Dermis blood vessel endothelial cell (primary cell): Measurements from ENCODE around the gene GPR42. TPM values are rescaled to one million over a fixed set of nuclear protein-coding genes. Genes with fewer than 3 reads are reported as not detected.
A peak's percentile ranks its signal among the peaks of the same experiment; 100 is the strongest.

Source experiments
- DNase-seq: peaks from one replicate; pipeline ENCODE4 v3.0.0; 2010
- total RNA-seq: library from RNA; depleted of rRNA; stranded (reverse); fragments of >200 nt; gene quantifications from 2 replicates; pipeline ENCODE4 v1.2.3, GENCODE V29; 2014

The GPR42 gene, protein sequence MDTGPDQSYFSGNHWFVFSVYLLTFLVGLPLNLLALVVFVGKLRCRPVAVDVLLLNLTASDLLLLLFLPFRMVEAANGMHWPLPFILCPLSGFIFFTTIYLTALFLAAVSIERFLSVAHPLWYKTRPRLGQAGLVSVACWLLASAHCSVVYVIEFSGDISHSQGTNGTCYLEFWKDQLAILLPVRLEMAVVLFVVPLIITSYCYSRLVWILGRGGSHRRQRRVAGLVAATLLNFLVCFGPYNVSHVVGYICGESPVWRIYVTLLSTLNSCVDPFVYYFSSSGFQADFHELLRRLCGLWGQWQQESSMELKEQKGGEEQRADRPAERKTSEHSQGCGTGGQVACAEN
- not detected in 2 replicates for total RNA-seq

- no peak for DNase-seq
Measured at GRCh38 chr19:35370722-35371121, at the start of gene GPR42. Gene GPR42, plus strand, starts transcription at chr19:35371068. Its CDS starts 292 bp downstream, at chr19:35371360.

- DNase-seq, result no peak
Measured at GRCh38 chr19:35321291-35321690, 49.6 kb upstream of the GPR42 start.

DNA sequence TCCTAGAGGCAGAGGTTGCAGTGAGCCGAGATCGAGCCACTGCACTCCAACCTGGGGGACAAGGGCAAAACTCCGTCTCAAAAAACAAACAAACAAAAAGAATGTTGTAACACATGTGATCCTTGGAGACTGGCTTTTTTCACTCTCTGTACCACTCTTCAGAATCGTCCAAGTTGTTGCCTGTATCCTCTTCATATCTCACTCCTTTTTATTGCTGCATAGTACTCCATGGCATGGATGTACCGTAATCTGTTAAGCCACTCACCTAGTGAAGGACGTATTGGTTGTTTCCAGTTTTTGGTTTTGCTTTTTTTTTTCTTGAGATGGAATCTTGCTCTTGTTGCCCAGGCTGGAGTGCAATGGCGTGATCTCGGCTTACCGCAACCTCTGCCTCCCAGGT lies 48.9 kb upstream of the GPR42 start:
- DNase-seq, result no peak

DNA sequence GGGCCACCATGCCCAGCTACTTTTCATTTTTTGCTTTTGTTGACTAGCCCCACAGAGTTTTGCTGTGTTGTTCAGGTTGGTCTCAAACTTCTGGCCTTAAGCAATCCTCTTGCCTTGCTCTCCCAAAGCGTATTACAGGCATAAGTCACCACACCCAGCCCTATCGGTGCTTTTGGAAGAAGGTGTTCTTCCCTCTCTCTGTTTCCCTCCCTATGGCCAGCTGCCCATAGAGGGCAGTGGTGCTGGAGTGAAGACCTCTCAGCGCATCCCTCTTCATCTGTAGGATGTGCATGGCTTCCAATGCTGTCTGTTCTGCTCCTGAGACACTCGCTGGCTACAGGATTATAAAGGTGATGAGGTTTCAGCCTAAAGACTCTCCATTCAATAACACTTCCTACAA lies 43.2 kb upstream of the GPR42 start:
- no peak for DNase-seq

GRCh38 chr19:35328851-35329285 lies 42.0 kb upstream of the GPR42 start, which contains the start of gene CD22:
Gene CD22, plus strand, starts transcription at chr19:35329187. Its CDS starts 2,854 bp downstream, at chr19:35332041.
- no peak for DNase-seq

DNA sequence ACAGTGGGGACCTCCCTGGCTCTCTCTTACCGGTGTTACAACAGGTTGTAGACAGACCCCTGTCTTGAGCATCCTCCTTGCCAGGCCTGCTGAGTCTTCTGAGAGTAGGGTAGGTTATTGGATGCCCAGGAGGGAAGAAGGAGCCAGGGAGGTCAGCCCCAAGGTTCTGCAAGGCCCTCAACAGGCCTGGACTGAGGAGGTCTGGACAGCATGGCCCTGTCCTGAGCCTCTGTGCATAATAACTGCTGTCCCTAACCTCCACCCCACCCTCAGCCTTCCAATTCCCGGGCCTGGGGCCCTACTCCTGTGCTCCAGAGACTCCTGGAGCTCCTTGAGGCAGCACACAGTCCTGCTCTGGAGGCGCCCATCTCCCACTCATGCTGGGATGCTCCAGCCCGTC lies 41.5 kb upstream of the GPR42 start:
- DNase-seq, result no peak

GRCh38 chr19:35330475-35330874 lies 40.4 kb upstream of the GPR42 start:
- DNase-seq, result no peak

- no peak for DNase-seq
Measured at GRCh38 chr19:35331551-35332214, 39.2 kb upstream of the GPR42 start.

- peak; percentile 10 for DNase-seq
Measured at GRCh38 chr19:35332817-35333216, 38.1 kb upstream of the GPR42 start.

- no peak for DNase-seq
Measured at GRCh38 chr19:35334144-35334753, 36.6 kb upstream of the GPR42 start.

DNA sequence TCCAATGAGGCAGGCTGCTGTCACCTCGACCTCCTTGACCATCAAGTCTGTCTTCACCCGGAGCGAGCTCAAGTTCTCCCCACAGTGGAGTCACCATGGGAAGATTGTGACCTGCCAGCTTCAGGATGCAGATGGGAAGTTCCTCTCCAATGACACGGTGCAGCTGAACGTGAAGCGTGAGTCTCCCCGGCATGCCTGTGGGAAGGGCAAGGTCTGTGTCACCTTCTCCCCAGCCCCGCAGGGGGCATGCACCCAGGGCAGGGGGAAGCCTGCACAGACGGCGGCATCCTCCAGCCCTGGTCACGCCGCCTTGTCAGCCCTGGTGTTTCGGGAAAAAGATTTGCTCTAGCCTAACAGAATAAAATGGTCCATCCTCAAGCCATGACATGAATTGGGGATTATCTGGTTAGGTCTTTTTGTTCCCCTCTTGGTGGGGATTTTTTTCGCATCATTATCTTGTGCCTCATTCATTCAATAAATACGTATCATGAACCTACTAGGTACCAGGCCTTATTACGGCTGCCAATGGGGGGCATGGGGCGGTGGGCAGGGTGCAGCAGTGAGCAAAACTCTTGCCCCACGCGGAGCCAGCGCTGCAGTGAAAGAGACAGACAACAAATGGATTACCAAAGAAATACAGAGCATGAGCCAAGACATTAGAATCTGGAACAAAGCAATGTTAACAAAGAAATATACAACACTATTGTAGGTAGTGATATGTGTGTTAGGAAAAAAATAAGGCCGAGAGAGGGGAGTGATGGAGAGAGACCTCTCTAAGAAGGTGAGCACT lies 34.5 kb upstream of the GPR42 start:
- DNase-seq, result no peak

GRCh38 chr19:35337097-35337983 lies 33.5 kb upstream of the GPR42 start:
- no peak for DNase-seq

- DNase-seq, result no peak
Measured at GRCh38 chr19:35337984-35338296, 32.9 kb upstream of the GPR42 start.

GRCh38 chr19:35340431-35340830 lies 30.4 kb upstream of the GPR42 start:
- no peak for DNase-seq

DNA sequence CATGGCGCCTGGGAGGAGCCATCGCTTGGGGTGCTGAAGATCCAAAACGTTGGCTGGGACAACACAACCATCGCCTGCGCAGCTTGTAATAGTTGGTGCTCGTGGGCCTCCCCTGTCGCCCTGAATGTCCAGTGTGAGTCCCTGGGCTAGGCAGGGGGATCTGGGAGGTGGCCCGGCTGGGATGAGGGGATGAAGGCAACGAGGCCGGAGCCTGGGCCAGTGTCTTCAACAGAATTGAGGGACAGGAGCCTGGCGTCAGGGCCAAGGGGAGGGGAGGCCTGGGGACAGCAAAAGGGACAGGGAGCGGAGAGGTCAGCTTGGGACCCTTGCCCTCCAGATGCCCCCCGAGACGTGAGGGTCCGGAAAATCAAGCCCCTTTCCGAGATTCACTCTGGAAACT lies 29.9 kb upstream of the GPR42 start:
- DNase-seq, result no peak

DNA sequence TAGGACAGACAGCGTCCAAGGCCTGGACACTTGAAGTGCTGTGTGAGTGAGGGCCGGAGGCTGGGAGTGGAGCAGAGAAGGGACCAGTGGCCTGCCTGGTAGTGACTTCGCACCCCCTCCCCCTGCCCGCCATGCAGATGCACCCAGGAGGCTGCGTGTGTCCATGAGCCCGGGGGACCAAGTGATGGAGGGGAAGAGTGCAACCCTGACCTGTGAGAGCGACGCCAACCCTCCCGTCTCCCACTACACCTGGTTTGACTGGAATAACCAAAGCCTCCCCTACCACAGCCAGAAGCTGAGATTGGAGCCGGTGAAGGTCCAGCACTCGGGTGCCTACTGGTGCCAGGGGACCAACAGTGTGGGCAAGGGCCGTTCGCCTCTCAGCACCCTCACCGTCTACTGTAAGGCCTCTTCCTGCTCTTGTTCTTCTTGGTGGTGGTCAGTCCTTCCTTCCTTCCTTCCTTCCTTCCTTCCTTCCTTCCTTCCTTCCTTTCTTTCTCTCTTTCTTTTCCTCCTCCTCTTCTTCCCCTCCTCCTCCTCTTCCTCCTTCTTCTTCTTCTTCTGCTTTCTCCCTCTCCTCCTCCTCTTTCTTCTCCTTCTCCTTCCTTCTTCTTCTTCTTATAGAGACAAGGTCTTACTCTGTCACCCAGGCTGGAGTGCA lies 29.2 kb upstream of the GPR42 start:
- no peak for DNase-seq

- DNase-seq, result no peak
Measured at GRCh38 chr19:35342430-35342829, 28.4 kb upstream of the GPR42 start.

DNA sequence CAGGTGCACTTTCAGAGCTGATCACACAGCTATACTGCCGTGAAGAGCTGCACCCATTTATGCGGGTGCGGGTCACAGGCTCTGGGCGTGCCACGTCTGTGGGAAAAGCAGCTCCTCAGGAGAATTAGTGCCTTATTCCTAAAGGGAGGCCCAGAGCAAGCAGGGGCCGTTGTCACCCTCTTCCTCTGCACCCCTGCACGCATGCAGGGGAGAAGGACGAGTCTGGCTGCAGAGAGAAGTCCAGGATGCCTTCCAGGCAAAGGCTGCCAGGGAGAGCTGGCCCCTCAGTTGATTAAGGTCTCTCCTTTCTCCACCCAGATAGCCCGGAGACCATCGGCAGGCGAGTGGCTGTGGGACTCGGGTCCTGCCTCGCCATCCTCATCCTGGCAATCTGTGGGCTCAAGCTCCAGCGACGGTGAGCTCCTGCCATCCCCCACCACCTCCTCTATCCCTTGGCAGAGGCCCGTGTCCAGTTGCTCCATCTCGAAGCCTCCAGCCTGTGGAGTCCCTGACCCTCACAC lies 26.3 kb upstream of the GPR42 start:
- no peak for DNase-seq

- DNase-seq, result no peak
Measured at GRCh38 chr19:35345671-35346111, 25.2 kb upstream of the GPR42 start.

DNA sequence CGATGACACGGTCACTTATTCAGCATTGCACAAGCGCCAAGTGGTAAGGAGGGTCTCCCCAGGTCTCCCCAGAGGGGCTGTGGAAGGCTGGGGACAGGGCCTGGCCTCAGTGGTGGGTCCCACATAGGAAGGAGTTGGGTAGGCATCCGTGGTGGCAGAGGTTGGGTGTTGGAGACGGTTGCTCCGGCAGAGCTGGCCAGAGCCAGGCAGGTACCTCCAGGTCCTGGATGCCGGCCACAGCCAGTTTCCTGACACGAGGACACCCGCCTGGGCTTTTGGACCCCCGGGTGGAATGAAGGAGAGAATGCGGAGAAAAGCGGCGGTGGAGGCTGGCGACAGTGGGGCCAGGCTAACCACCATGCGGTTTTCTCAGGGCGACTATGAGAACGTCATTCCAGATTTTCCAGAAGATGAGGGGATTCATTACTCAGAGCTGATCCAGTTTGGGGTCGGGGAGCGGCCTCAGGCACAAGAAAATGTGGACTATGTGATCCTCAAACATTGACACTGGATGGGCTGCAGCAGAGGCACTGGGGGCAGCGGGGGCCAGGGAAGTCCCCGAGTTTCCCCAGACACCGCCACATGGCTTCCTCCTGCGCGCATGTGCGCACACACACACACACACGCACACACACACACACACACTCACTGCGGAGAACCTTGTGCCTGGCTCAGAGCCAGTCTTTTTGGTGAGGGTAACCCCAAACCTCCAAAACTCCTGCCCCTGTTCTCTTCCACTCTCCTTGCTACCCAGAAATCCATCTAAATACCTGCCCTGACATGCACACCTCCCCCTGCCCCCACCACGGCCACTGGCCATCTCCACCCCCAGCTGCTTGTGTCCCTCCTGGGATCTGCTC lies 24.4 kb upstream of the GPR42 start:
- DNase-seq, result no peak
